HEK293 (cell line): Measurements from ENCODE around the gene RABIF.
"Not testable (repeated sequence)": the region's sequence is repeated elsewhere in the genome, so short reads cannot be mapped to it uniquely, and the experiment has no call there.

Experiments used
- CTCF ChIA-PET: fragments of 350-600 bp; formaldehyde crosslinking; extraction: SDS; loops from one replicate; lab custom pipeline; 2021; ENCODE audit warnings: antibody characterized with exemption; lab: Yijun Ruan, JAX
- POLR2A ChIA-PET: fragments of 300-600 bp; formaldehyde crosslinking; extraction: SDS; loops from one replicate; lab custom pipeline; 2020; ENCODE audit warnings: antibody characterized with exemption, inconsistent platforms; lab: Yijun Ruan, JAX
- H3K27ac ChIP-seq: fragments of 200-500 bp; sonication (Bioruptor generic); 2 replicates; pipeline ENCODE4 v1.5.1; 2014; ENCODE audit warnings: low read depth, low read length, control low read depth, inconsistent platforms; ENCODE audit errors: extremely low read depth
- H3K36me3 ChIP-seq, 2 experiments: fragments of 200-500 bp in 1 of 2; sonication (Bioruptor generic) in 1 of 2; 1 replicate in 1 of 2; 2 replicates in 1 of 2; pipeline ENCODE4 v1.5.1; 2014 to 2017; ENCODE audit warnings: inconsistent platforms in 2 of 2, low read length in 2 of 2; ENCODE audit not compliant: control insufficient read depth in 2 of 2, insufficient read depth in 1 of 2
- H3K4me1 ChIP-seq: fragments of 200-500 bp; sonication (Bioruptor generic); 2 replicates; pipeline ENCODE4 v1.5.1; 2014; ENCODE audit warnings: mild to moderate bottlenecking, low read length, inconsistent platforms; ENCODE audit not compliant: control insufficient read depth, insufficient read depth
- H3K4me3 ChIP-seq: 2 replicates; pipeline ENCODE4 v1.5.1; 2011; ENCODE audit warnings: low read depth, mild to moderate bottlenecking, control low read depth, low read length, moderate library complexity
- H3K9me3 ChIP-seq: fragments of 200-500 bp; sonication (Bioruptor generic); 2 replicates; pipeline ENCODE4 v1.5.1; 2014; ENCODE audit warnings: low read depth, low read length, inconsistent platforms; ENCODE audit not compliant: control insufficient read depth, insufficient read depth
- GLI2 ChIP-seq: fragments of 450-650 bp; formaldehyde crosslinking; IDR thresholded peaks from 2 replicates; pipeline ENCODE4; 2017; ENCODE audit warnings: missing biosample characterization, missing genetic modification characterization, low read depth, borderline replicate concordance
- HOXD13 ChIP-seq: sonication (generic); formaldehyde crosslinking; IDR thresholded peaks from 2 replicates; pipeline ENCODE4 v1.8.0; 2022; ENCODE audit warnings: missing genetic modification reagents, borderline replicate concordance
- IKZF3 ChIP-seq: fragments of 450-650 bp; IDR thresholded peaks from 2 replicates; pipeline ENCODE4 v1.5.0; 2018; ENCODE audit warnings: missing biosample characterization, mild to moderate bottlenecking, missing genetic modification characterization, moderate library complexity
- SP7 ChIP-seq: fragments of 450-650 bp; formaldehyde crosslinking; IDR thresholded peaks from 2 replicates; pipeline ENCODE4 v1.5.1; 2016; ENCODE audit warnings: missing biosample characterization, missing genetic modification characterization
- TSHZ1 ChIP-seq: fragments of 450-650 bp; formaldehyde crosslinking; IDR thresholded peaks from 2 replicates; pipeline ENCODE4 v1.5.1; 2016; ENCODE audit warnings: missing biosample characterization, missing genetic modification characterization, borderline replicate concordance
- ZBTB17 ChIP-seq: fragments of 450-650 bp; formaldehyde crosslinking; IDR thresholded peaks from 2 replicates; pipeline ENCODE4 v1.5.1; 2016; ENCODE audit warnings: missing biosample characterization, missing genetic modification characterization
- ZFHX2 ChIP-seq: fragments of 450-650 bp; formaldehyde crosslinking; conservative IDR thresholded peaks from 2 replicates; pipeline ENCODE4 v1.5.1; 2016; ENCODE audit warnings: missing biosample characterization, missing genetic modification characterization
- ZFP3 ChIP-seq: fragments of 450-650 bp; formaldehyde crosslinking; IDR thresholded peaks from 2 replicates; pipeline ENCODE4 v1.5.1; 2016; ENCODE audit warnings: low read depth, missing biosample characterization, missing genetic modification characterization
- ZNF157 ChIP-seq: fragments of 450-650 bp; formaldehyde crosslinking; IDR thresholded peaks from 2 replicates; pipeline ENCODE4 v1.5.1; 2016; ENCODE audit warnings: missing biosample characterization, missing genetic modification characterization
- ZNF324 ChIP-seq: fragments of 450-650 bp; formaldehyde crosslinking; IDR thresholded peaks from 2 replicates; pipeline ENCODE4 v1.5.1; 2016; ENCODE audit warnings: missing biosample characterization, missing genetic modification characterization
- ZNF513 ChIP-seq: fragments of 450-650 bp; IDR thresholded peaks from 2 replicates; pipeline ENCODE4 v1.5.1; 2018; ENCODE audit warnings: missing biosample characterization, missing genetic modification characterization
- ZNF518A ChIP-seq: fragments of 450-650 bp; formaldehyde crosslinking; conservative IDR thresholded peaks from 2 replicates; pipeline ENCODE4 v1.5.1; 2016; ENCODE audit warnings: low read depth, missing biosample characterization, missing genetic modification characterization
- ZNF544 ChIP-seq: fragments of 450-650 bp; formaldehyde crosslinking; IDR thresholded peaks from 2 replicates; pipeline ENCODE4 v1.5.0; 2017; ENCODE audit warnings: missing biosample characterization, missing genetic modification characterization
- ZNF549 ChIP-seq: fragments of 450-650 bp; IDR thresholded peaks from 2 replicates; pipeline ENCODE4 v1.5.1; 2018; ENCODE audit warnings: missing biosample characterization, missing genetic modification characterization, mild to moderate bottlenecking, inconsistent platforms, moderate library complexity
- ZNF555 ChIP-seq: fragments of 450-650 bp; formaldehyde crosslinking; conservative IDR thresholded peaks from 2 replicates; pipeline ENCODE4 v1.5.1; 2017; ENCODE audit warnings: missing biosample characterization, mild to moderate bottlenecking, missing genetic modification characterization, inconsistent platforms
- ZNF580 ChIP-seq: fragments of 450-650 bp; formaldehyde crosslinking; IDR thresholded peaks from 2 replicates; pipeline ENCODE4 v1.5.1; 2016; ENCODE audit warnings: missing biosample characterization, missing genetic modification characterization
- ZNF624 ChIP-seq: fragments of 450-650 bp; formaldehyde crosslinking; IDR thresholded peaks from 2 replicates; pipeline ENCODE4 v1.5.1; 2017; ENCODE audit warnings: missing biosample characterization, missing genetic modification characterization
- ZNF76 ChIP-seq: fragments of 450-650 bp; formaldehyde crosslinking; IDR thresholded peaks from 2 replicates; pipeline ENCODE4; 2016; ENCODE audit warnings: low read depth, missing biosample characterization, missing genetic modification characterization, borderline replicate concordance
- ZSCAN16 ChIP-seq: fragments of 450-650 bp; formaldehyde crosslinking; IDR thresholded peaks from 2 replicates; pipeline ENCODE4 v1.5.1; 2016; ENCODE audit warnings: missing biosample characterization, missing genetic modification characterization

The RABIF gene

GRCh38 chr1:202905331-202905730 lies 16.4 kb upstream of the RABIF start (continued):
- TF ChIP-seq ZNF518A (tag by site-specific recombination) (no peak), ZNF555 (tag by site-specific recombination) (no peak), TSHZ1 (tag by site-specific recombination) (no peak)

GRCh38 chr1:202903808-202904207 lies 14.9 kb upstream of the RABIF start:
- H3K9me3 ChIP-seq, CTCF ChIA-PET, H3K4me3 ChIP-seq, POLR2A ChIA-PET, H3K4me1 ChIP-seq, H3K27ac ChIP-seq: not testable (repeated sequence)
- peaks cover 33 to 52% of the 10 kb centered on the region in 2 experiments; a peak in 2 of 3 replicates for H3K36me3 ChIP-seq

- ChIA-PET POLR2A (no interaction called here), CTCF (no interaction called here)
- Histone ChIP-seq H3K4me3 (no peak overlapping the region), H3K36me3 (peaks cover 25 to 56% of the 10 kb centered on the region in 2 experiments), H3K27ac (no peak overlapping the region), H3K4me1 (no peaks in the 10 kb centered on the region), H3K9me3 (no peaks in the 10 kb centered on the region)
- TF ChIP-seq IKZF3 (tag by site-specific recombination) (no peak), ZSCAN16 (tag by site-specific recombination) (no peak), ZNF76 (no peak)
Measured at GRCh38 chr1:202901555-202901954, 12.6 kb upstream of the RABIF start.

- CTCF ChIA-PET = no interaction called here
- H3K27ac ChIP-seq = no peak overlapping the region
- no peak for TF ChIP-seq ZFP3 (tag by site-specific recombination)
- TF ChIP-seq ZNF624 = no peak
- TF ChIP-seq ZNF549 (tag by site-specific recombination) = no peak
- TF ChIP-seq ZNF157 (tag by site-specific recombination) = no peak
- TF ChIP-seq GLI2 = no peak
- no peak for TF ChIP-seq SP7
- TF ChIP-seq ZNF544 (tag by site-specific recombination) = no peak
- no peak for TF ChIP-seq ZNF513 (tag by site-specific recombination)
- TF ChIP-seq ZFHX2 (tag by site-specific recombination) = no peak
- no peak for TF ChIP-seq ZNF580 (tag by site-specific recombination)
- TF ChIP-seq HOXD13 (CRISPR knock-in tag) = no peak
- TF ChIP-seq ZNF324 (tag by site-specific recombination) = no peak
- no peak for TF ChIP-seq ZBTB17 (tag by site-specific recombination)
- TF ChIP-seq, all 188 proteins: peak for 0
- no peak overlapping the region for H3K4me3 ChIP-seq
- H3K36me3 ChIP-seq = peaks cover 11 to 72% of the 10 kb centered on the region in 2 experiments
- no peaks in the 10 kb centered on the region for H3K9me3 ChIP-seq
- POLR2A ChIA-PET = no interaction called here
- H3K4me1 ChIP-seq = no peaks in the 10 kb centered on the region
Measured at GRCh38 chr1:202892501-202892900, 3.6 kb upstream of the RABIF start.
